Right lobe of liver (tissue), 4 donors: ENCODE data around the gene SMPD4.
"Not testable (repeated sequence)": the region's sequence is repeated elsewhere in the genome, so short reads cannot be mapped to it uniquely, and the experiment has no call there.

Experiments
- POLR2A ChIP-seq: fragments of 450-650 bp; IDR thresholded peaks from one replicate; pipeline ENCODE4 v1.6.1; 2017; ENCODE audit warnings: antibody characterized with exemption, mild to moderate bottlenecking
- TF ChIP-seq, protein P1 (sequence below), 4 donors: fragments of 200-600 bp in 3 of 4; fragments of 450-650 bp in 1 of 4; IDR thresholded peaks; one replicate each; pipeline versions ENCODE4 v1.5.1 to v1.8.0; 2016 to 2022; ENCODE audit warnings: antibody characterized with exemption in 4 of 4, mild to moderate bottlenecking in 2 of 4
- donor health status: DM: no; HTN: no; CAD: no.
- donor health status: DM: no; HTN: no; CAD: no.
- donor health status: DM: no; HTN: yes; CAD: no.

DNA sequence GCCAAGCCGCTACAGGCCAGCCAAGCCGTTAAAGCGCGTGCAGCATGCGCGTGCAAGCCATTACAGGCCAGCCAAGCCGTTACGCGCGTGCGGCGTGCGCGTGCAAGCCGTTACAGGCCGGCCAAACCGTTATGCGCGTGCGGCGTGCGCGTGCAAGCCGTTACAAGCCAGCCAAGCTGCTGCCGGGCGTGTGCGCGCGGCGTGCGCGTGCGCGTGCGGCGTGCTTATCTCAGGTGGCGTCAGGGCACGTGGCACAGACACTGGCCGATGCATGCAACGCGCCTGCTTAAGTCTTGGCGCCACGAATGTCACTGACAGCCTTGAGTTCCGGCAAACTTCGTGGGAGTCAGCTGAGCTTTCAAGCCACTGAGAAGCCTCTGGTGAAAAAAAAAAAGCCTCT, 60.5 kb downstream of the SMPD4 start:
- TF ChIP-seq, protein P1, sequence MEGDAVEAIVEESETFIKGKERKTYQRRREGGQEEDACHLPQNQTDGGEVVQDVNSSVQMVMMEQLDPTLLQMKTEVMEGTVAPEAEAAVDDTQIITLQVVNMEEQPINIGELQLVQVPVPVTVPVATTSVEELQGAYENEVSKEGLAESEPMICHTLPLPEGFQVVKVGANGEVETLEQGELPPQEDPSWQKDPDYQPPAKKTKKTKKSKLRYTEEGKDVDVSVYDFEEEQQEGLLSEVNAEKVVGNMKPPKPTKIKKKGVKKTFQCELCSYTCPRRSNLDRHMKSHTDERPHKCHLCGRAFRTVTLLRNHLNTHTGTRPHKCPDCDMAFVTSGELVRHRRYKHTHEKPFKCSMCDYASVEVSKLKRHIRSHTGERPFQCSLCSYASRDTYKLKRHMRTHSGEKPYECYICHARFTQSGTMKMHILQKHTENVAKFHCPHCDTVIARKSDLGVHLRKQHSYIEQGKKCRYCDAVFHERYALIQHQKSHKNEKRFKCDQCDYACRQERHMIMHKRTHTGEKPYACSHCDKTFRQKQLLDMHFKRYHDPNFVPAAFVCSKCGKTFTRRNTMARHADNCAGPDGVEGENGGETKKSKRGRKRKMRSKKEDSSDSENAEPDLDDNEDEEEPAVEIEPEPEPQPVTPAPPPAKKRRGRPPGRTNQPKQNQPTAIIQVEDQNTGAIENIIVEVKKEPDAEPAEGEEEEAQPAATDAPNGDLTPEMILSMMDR (IDR thresholded peaks at IDR 0.05): not testable (repeated sequence)
- not testable (repeated sequence) for TF ChIP-seq POLR2A
